ENCODE results near the gene SRXN1. TPM values are rescaled to one million over a fixed set of nuclear protein-coding genes. Genes with fewer than 3 reads are reported as not detected.

SRXN1 gene
- polyA plus RNA-seq, 3 donors = 13.3 to 26.1 (median 20.7) TPM

DNA sequence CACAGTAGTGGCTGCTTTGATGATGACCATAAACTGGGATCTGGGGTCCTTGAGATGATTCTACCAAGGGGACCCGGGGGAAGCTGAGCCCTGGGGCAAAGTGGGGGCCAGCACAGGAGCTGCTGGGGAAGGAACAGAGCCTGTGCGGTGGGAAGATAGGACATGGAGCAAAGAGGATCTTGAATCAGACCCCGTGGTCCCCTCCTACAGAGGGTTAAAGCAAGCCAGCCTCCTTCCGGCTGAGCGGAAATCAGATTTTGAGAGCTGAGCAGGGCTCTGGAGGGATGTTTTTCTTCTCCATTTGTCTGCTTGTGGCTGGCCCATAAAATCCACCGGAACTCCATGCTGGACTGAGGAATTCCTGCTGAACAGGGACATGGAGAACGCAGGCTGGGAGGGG, 32.8 kb downstream of the SRXN1 start:
- 26 to 61% (median 43%) methylated on average over 7 of the region's 7 CpGs for WGBS, 3 donors

DNA sequence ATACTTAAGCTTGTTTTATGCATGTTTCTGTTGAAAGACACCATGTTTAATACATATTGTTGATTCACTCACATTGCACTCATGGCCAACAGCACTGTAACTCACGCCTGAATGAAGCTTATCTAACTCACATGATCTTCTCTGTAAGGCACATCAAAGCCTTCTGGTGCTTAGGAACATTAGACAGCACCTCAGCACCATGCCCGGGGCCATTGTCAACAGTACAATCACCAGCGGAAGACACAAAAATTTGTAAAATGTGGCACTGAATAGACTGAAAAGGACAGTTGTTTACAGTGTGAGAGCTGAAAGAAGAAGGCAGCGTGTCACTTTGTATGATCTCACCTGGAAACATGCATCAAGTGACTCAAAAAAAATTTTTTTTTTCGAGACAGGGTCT, 34.0 kb downstream of the SRXN1 start:
- WGBS, 3 donors = 50 to 84% (median 81%) methylated on average over 5 of the region's 5 CpGs

More for the DNA sequence above, 32.8 kb downstream of the SRXN1 start:
- H3K27ac ChIP-seq (ENCODE audit: low read depth, low read length) = no peak overlapping the region

DNA sequence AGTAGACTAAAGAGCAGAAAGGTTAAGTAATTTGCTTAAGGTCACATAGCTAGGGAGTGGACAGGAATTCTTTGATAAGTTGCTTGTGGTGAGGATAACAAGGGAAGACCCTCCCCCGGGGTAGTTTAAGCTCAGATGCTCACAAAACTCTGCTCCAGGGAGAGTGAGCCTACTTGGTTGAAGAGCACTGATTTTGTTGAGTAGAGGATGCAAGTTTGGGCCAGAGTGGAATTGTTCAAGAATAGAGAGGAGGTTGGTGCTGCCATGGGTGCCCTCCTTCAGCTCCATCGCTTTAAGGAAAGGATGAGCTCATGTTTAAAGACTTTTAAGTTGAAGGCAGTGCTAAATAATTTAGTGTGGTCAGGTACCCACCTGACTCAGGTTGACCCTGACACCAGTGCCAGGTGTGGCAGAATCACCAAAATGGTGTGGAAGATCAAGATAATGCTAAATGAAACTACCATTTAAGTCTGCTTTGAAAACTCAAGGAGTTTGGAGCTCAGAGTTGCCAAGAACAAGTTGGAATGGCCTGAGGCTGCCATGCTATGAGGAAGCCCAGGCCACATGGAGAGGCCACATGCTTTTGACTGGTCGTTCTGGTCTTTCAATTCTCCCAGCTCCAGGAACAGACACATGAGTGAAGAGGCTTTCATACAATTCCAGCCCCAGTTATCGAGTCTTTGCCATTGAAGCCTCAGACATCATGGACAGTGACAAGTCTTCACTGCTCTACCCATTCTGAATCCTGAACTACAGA, 34.9 kb downstream of the SRXN1 start:
- 78 to 87% (median 85%) methylated on average over 4 of the region's 4 CpGs for WGBS, 3 donors
- H3K27ac ChIP-seq (ENCODE audit: low read depth, low read length) = no peak overlapping the region

More for the DNA sequence above, 34.0 kb downstream of the SRXN1 start:
- no peak overlapping the region for H3K27ac ChIP-seq (ENCODE audit: low read depth, low read length)

DNA sequence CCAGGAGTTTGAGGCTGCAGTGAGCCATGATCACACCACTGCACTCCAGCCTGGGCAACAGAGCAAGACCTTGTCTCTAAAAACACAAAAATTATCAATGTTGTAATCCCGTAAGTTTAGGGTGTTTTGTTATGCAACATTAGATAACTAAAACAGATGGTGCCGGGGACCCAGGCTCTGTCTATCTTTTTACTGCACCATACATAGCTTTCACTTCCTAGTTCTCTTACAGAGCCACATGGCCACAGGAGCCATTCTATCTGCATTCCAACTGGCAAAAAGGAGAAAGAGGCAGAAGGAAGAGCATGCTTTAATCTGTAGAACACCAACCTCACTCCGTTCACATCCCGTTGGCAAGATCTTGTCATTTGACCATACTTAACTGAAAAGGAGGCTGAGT, 37.5 kb downstream of the SRXN1 start:
- H3K27ac ChIP-seq (ENCODE audit: low read depth, low read length) = no peak overlapping the region
- WGBS, 3 donors = 69 to 86% (median 70%) methylated on average over 4 of the region's 4 CpGs

DNA sequence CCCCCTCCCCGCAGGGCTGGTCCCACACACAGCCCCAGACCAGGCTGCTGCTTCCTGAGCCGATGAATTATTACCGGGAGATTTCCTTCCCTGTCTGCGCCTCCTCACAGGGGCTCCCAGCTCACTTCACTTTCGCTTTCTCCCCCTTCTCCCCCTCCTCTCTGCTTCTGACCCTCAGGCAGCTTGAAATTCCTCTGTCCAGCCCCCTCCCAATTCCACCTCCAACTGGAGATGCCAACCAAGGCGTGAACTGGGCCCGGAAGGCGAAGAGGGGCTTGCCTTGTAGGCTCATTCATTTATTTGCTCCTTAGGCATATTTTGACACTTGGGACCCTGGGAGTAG, 41.2 kb downstream of the SRXN1 start:
- H3K27ac ChIP-seq (ENCODE audit: low read depth, low read length) = no peak overlapping the region

DNA sequence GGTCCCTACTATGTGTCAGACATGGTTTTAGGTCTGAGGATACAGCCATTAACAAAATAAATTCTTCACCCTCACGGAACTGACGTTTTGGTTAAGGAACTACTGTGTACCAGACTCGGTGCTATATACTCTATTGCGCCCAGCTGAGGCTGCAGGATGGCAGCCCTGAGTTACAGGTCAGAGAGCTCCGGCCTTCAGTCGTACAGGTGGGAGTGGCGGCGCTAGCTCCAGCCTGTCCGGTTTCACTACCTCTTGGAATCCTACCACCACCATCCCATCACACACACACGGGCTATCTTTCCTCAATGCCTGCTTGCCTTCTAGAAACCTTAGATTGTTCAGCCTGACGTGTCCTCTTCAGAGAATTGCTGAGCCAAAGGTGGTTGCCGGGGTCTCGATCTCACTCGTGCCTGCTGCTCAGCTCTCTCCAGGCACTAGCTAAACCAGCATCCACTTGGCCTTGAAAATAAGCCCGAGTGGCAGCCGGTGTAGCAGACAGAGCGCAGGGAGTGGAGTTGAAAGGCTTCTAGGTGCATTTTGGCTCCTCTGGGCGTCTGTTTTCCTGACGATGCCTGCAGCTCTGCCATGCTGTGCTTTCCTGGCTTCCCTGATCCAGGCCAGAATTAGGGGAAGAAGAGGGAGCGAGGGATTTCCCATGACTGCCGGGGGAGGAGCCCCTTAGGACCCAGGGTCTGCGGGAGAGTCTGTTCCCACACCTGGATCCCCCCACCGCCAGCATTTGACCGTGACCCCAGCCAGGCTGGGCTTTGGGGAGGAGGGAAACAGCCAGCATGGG, 41.8 kb downstream of the SRXN1 start:
- no peak overlapping the region for H3K27ac ChIP-seq (ENCODE audit: low read depth, low read length)
- WGBS, 3 donors = 22 to 29% (median 26%) methylated on average over 24 of the region's 24 CpGs

More for the DNA sequence above, 41.2 kb downstream of the SRXN1 start:
- 14 to 21% (median 15%) methylated on average over 8 of the region's 8 CpGs for WGBS, 3 donors

DNA sequence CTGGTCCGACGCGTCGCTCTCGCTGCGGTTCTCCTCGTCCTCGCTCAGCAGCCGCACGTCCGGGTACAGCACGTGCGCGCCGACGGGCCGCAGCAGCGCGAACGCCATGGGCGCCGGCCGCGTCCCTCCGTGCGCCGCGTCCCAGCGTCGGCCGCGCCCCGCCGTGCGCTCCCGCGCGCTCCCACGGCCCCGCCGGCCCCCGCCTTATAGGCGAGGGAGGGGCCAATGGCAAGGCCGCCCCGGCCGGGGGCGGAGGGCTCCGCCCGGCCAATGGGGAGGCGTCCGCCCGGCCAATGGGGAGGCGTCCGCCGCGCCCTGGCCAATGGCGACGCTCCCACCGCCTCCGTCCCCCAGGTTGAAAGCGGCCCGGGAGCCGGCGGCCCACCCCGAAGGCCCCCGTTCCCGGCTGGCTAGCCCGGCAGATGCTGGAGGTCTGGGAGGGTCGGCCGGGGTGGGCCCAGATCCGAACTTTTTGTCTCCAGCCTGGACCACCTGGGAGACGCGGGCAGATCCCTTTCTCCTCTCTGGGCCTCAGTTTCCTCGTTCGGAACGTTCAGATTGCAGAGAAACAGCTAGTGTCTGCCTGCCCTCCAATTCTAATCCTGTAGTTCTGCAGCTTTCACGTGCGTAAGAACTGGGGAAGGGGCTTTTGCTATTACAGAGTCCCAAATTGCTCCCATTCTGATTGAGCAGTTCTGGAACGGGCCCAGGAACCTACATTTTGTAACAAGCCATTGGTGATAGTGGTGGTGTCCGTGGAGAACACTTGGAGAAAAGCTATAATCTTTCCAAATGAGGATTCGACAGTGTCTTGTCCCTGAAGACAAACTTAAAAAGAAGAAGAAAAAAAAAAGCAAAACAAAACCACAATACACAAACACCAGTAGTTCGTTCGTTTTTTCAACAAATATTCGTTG, 42.6 kb downstream of the SRXN1 start, which contains the start of gene TCF15:
Gene TCF15, minus strand, starts transcription at position 180 of the 917 bp plus-strand sequence. Its CDS starts 72 bp downstream, at position 108.
- WGBS, 3 donors = 7% methylated on average over 66 to 84 of the region's 84 CpGs
- no peak within 1 kb of the TSS for H3K27ac ChIP-seq (ENCODE audit: low read depth, low read length)

DNA sequence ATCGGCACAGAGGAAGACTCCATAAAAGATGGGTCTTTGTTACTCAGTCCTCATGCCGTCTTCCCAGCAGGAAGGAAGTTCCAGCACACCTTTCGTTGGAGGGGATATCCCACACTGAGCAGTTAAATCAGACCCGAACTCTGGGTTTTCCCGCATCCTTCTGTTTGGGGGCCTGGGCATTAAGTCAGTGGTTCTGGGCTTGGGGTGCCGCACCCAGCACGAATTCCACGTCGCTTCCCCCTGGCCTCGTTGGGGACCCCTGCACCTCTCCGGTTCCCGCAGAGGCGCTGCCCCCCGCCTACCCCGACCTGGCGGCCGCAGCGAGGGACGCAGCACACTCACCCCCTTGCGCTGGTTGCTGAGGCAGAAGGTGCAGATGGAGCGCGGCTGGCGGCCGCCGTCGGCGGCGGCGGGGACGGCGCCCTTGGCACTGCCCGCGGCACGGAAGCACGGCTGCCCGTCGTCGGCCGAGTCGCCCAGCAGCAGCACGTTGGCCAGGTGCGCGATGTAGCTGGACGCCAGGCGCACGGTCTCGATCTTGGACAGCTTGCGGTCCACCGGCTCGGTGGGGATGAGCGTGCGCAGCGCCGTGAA, 43.5 kb downstream of the SRXN1 start:
- WGBS, 3 donors = 7 to 11% (median 8%) methylated on average over 29 to 53 of the region's 54 CpGs
- H3K27ac ChIP-seq (ENCODE audit: low read depth, low read length) = no peak overlapping the region

DNA sequence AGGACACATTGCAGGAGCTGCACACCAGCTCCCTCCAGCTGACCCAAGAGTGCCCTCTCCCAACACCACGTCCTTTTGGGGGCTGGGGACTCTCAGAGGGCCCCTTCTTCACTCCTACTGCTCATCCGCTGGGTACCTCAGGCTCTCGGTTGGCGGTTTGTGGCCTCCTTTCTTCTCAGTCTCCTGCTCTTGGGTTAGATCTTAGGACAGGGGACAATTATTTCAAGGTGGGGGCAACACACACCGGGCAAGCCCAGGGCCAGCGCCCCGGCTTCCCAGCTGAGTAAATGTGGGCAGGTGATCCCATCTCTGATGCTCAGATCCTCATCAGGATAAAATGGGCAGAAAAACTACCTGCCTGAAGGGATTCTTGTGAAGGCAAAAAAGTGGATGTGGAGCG, 44.0 kb downstream of the SRXN1 start:
- WGBS, 3 donors = 61 to 79% (median 78%) methylated on average over 8 of the region's 8 CpGs
- no peak overlapping the region for H3K27ac ChIP-seq (ENCODE audit: low read depth, low read length)

DNA sequence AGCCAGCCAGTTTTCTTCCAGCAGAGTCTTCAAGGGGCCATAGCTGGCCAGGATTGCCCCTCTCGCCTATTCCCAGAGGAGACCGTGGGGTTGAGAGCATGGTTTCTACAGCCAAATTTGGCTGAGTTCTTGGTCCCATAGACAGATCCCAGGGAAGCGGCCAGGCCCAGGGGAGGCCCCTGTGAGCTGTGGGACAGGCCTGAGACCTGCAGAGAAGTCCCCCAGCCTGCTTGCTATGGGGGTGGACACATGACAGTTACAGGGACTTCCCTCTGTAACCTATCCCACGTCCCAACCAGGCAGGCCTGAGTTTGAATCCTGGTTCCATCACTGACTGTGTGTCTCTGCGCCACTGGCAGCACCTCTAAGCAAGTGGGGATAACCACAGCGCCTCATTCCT, 45.5 kb downstream of the SRXN1 start:
- whole genome bisulfite sequencing, 3 donors = 69 to 88% (median 71%) methylated on average over 6 of the region's 6 CpGs
- no peak overlapping the region for H3K27ac ChIP-seq (ENCODE audit: low read depth, low read length)

DNA sequence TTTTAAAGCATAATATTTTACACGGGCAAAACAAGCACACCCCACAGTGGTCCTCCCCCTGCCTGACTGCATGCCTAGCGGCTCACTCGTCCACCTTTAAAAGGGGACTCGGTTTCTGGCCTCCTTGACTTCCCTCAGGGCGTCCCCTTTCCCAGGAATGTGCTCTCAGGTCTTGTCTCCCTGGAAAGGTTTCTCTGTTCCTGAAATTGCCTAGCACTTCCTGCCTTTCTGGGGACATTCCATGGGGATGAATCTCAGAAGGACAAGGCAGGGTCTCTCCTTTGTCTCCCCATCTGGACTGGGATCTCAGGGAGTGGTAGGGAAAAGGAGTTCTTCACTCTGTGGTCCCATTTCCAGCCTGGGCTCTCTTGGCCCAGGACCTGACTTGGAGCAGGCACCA, 47.8 kb downstream of the SRXN1 start:
- no peak overlapping the region for H3K27ac ChIP-seq (ENCODE audit: low read depth, low read length)
- 64 to 73% (median 72%) methylated on average over 5 of the region's 5 CpGs for WGBS, 3 donors

DNA sequence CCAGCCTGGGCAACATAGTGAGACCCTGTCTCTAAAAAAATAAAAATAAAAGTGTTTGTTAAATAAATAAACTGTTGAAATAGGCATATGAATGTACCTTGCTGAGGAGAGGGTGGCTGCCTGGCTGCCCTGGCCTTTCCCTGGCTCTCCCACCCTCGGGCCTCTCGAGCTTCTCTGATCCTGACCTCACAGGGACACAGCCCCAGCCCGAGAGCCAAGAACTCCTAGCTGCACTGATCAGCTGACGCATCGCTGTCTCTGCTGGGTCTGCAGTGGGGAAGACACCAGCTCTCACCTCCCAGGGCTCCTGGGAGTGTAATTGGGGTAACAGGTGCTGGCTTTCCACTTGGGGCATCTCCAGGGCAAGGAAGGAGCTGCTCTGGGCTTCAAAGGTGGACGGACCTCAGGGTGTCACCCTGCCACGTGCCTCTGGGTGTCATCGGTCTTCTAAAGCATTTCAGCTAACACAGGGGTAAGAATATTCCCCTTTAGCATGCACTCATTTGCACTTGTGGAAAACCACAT, 49.8 kb downstream of the SRXN1 start:
- WGBS, 3 donors = 57 to 65% (median 59%) methylated on average over 8 of the region's 8 CpGs
- no peak overlapping the region for H3K27ac ChIP-seq (ENCODE audit: low read depth, low read length)

DNA sequence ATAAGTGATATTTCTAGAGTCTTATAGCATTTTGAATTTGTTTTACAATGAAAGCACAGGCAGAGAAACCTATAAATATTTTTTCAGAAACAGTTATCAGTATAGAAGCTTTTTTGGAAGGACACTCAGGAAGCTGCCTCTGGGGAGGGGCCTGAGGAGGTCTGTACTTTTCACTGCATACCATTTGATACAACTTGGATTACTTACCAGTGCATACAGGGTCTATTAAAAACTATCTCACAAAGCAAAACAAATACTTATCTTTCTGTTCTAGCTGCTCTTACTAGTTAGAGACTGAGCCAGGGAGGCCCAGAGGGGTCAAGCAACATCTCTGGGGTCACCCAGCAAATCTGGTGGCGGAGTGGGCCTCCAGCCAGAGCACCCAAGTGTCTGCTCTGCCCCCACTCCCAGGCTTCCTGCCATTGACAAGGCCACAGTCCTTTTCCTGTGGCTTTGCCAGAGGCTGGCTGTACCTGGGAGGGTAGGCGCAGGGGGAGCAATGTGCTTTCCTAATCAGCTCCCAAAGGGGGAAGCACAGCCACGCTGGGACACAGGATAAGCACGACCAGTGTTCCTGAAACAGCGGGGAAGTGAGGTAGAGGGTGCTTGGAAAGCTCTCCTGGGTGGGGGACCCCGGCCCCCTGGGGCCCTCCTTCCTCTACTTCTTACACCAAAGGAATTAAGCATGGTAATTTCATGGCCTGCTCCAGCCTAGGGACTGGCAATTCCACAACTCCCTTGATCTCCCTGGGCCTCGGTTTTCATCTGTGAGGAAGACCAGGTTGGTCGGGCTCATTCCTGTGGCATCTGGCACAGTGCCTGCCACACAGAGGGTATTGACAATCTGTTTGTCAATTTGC, 50.7 kb downstream of the SRXN1 start:
- 40 to 56% (median 42%) methylated on average over 8 of the region's 8 CpGs for WGBS, 3 donors
- no peak overlapping the region for H3K27ac ChIP-seq (ENCODE audit: low read depth, low read length)

DNA sequence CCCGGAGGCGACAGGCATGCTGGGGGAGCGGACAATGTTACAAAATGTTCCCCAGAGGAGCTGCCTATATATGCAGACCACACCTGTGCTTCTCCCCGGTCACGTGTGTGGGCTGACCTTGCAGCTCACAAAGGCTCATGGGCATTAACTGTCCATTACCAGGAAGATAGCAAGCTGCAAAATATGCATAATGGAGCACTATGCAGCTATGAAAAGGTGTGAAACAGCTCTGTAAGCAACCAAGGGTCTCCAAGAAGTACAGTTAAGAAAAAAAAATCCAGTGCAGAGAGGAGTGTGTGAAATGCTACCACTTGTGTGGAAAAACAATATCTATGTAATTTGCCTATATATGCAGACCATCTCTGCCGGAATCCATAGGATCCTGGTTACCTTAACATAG, 52.3 kb downstream of the SRXN1 start:
- H3K27ac ChIP-seq (ENCODE audit: low read depth, low read length) = no peak overlapping the region
- WGBS, 3 donors = 86 to 91% (median 91%) methylated on average over 6 of the region's 6 CpGs

DNA sequence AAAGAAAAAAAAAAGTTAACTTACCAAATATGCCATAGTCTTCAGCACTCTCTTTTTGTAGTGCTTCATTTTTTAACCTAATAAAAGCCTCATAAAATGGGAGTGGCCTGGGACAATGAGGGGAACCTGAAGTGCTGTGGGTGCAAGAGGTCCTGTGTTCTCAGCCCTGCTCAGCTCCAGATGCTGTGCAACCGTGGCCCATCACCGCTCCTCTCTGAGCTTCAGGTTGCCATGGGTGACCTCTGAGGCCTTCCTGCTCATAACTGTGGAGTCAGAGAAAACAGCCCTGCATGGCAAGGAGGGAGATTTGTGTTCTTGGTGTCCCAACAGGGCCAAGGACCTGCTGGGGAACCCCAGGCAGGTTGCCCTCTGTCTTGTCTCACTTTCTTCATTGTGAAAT, 52.9 kb downstream of the SRXN1 start:
- H3K27ac ChIP-seq (ENCODE audit: low read depth, low read length) = no peak overlapping the region
- 94 to 98% (median 98%) methylated on average over 2 of the region's 2 CpGs for WGBS, 3 donors

DNA sequence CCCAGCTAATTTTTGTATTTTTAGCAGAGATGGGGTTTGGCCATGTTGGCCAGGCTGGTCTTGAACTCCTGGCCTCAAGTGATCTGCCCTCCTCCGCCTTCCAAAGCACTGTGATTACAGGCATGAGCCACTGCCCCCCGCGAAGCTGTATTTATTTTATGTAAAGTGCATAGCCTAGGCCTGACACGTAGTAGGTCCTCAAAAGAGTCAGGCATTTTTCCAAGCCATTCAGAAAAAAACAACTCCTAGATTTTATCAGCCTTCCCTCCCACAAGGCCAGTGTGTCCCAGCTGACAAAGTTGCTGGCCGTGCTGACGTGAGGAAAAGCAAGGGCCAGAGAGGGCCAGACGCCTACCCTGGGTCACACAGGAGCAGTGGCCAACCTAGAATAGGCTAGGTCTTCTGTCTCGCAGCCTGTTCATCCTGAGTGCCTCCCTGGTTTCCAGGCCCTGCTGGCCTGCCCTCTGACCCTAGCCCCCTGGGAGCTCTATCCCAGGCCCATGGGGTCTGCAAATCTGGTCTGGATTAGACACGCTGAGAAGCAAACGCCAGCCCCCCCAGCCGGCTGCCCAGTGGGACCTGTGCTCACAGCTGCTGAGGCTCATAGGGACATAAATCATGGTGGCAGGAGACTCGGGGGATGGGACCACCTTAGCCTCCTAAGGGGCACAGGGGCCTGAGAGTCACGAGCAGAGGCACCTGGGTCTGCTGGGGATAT, 54.7 kb downstream of the SRXN1 start:
- WGBS, 3 donors = 71 to 77% (median 73%) methylated on average over 13 of the region's 13 CpGs

DNA sequence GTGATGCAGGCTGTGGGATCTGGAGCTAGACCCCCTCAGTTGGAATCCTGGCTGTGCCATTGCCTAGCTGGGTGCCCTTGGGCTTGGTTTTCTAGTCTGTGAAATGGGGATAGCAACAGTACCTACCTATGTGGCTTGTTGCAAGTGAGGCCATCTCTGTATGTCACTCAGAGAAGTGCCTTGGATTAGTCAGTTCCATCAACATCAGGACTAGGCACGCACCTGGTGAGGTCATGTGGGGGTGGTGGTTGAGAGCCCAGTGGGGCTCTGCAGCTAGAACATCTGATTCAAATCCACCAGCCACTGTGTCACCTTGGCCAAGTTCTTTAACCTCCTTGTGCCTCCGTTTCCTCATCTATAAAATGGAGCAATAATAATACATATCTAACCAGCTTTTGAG, 55.4 kb downstream of the SRXN1 start:
- 95 to 97% (median 96%) methylated on average over 2 of the region's 2 CpGs for WGBS, 3 donors
- no peak overlapping the region for H3K27ac ChIP-seq (ENCODE audit: low read depth, low read length)

More for the DNA sequence above, 54.7 kb downstream of the SRXN1 start:
- H3K27ac ChIP-seq (ENCODE audit: low read depth, low read length) = no peak overlapping the region
